HCT116 (cell line): ENCODE data around the gene PLEKHG3. TPM values are rescaled to one million over a fixed set of nuclear protein-coding genes. Genes with fewer than 3 reads are reported as not detected.
A peak's percentile ranks its signal among the peaks of the same experiment; 100 is the strongest.

Experiments
- ATAC-seq: fragments of 200-7000 bp; cut with Tn5 transposase; 2 replicates; pipeline ENCODE4 v1.9.1; 2020; ENCODE audit warnings: mild to moderate bottlenecking, moderate library complexity
- BruUV-seq: library from RNA; stranded (reverse); fragments of 400-500 nt; replicated peaks from 2 replicates; lab custom pipeline; 2021; lab: Mats Ljungman, UMichigan
- CTCF ChIA-PET: fragments of 300-600 bp; sonication (Branson Sonifier 250); formaldehyde crosslinking; loops from one replicate; lab custom pipeline; 2021; ENCODE audit warnings: antibody characterized with exemption; lab: Charles Lee
- POLR2A ChIA-PET: fragments of 300-600, 350-600 bp; sonication (Branson Sonifier 250); formaldehyde crosslinking; loops from one replicate; lab custom pipeline; 2021; ENCODE audit warnings: antibody characterized with exemption; lab: Charles Lee
- RAD21 ChIA-PET, 2 experiments: fragments of 300-600 bp; sonication (Branson Sonifier 250); formaldehyde crosslinking; loops; one replicate each; lab custom pipeline; 2023; ENCODE audit warnings: low total read pairs in 2 of 2; ENCODE audit not compliant: uncharacterized antibody in 2 of 2, unreplicated experiment in 2 of 2, low non-redundant PET in 1 of 2; lab: Charles Lee
- DNase-seq: peaks from one replicate; pipeline ENCODE4 v3.0.0-alpha.2; 2010; ENCODE audit warnings: low read depth, low spot score
- H2AFZ ChIP-seq: fragments of 200-600 bp; shearing (Covaris generic), sonication (generic); 2 replicates; pipeline ENCODE4 v1.6.1; 2017; ENCODE audit warnings: low read depth, mixed run types, mixed read lengths, antibody characterized with exemption, low read length; ENCODE audit not compliant: poor library complexity, severe bottlenecking
- H3K27ac ChIP-seq: 2 replicates; pipeline ENCODE4 v1.5.1; 2012; ENCODE audit warnings: low read depth, low read length
- H3K27me3 ChIP-seq: fragments of 200-600 bp; sonication (generic); 2 replicates; pipeline ENCODE4 v1.6.1; 2016; ENCODE audit warnings: mixed run types, low read length, mixed read lengths; ENCODE audit not compliant: insufficient read depth
- H3K36me3 ChIP-seq, 2 experiments: fragments of 200-500 bp in 1 of 2; fragments of 200-600 bp in 1 of 2; sonication (Bioruptor generic) in 1 of 2; sonication (generic) in 1 of 2; 2 replicates each; pipeline versions ENCODE4 v1.5.1 to v1.6.1; 2014 to 2016; ENCODE audit warnings: low read length in 2 of 2, inconsistent platforms in 1 of 2, mixed read lengths in 1 of 2, mixed run types in 1 of 2; ENCODE audit not compliant: insufficient read depth in 2 of 2, control insufficient read depth in 1 of 2
- H3K4me1 ChIP-seq, 2 experiments: fragments of 200-600 bp in 1 of 2; sonication (generic) in 1 of 2; 2 replicates each; pipeline versions ENCODE4 v1.5.1 to v1.6.1; 2012 to 2017; ENCODE audit warnings: low read length in 2 of 2, inconsistent platforms in 1 of 2, mild to moderate bottlenecking in 1 of 2, mixed read lengths in 1 of 2, mixed run types in 1 of 2, moderate library complexity in 1 of 2; ENCODE audit not compliant: insufficient read depth in 2 of 2, control insufficient read depth in 1 of 2
- H3K4me2 ChIP-seq: fragments of 200-600 bp; sonication (generic); 2 replicates; pipeline ENCODE4 v1.6.1; 2017; ENCODE audit warnings: mixed run types, low read length, mixed read lengths
- H3K4me3 ChIP-seq, 2 experiments: fragments of 200-600 bp in 1 of 2; sonication (generic) in 1 of 2; replicated peaks in 1 of 2; 2 replicates each; pipeline ENCODE4 v1.5.1; 2011 to 2016; ENCODE audit warnings: low read length in 2 of 2, control low read depth in 1 of 2, low read depth in 1 of 2, mild to moderate bottlenecking in 1 of 2, mixed read lengths in 1 of 2, mixed run types in 1 of 2
- H3K79me2 ChIP-seq: fragments of 200-600 bp; sonication (generic); 2 replicates; pipeline ENCODE4 v1.6.1; 2017; ENCODE audit warnings: mild to moderate bottlenecking, mixed run types, low read length, moderate library complexity, mixed read lengths; ENCODE audit not compliant: insufficient read depth
- H3K9ac ChIP-seq: fragments of 200-600 bp; sonication (generic); 2 replicates; pipeline ENCODE4 v1.6.1; 2016; ENCODE audit warnings: low read length, mixed read lengths
- H3K9me2 ChIP-seq: fragments of 200-600 bp; sonication (generic), shearing (Covaris generic); 2 replicates; pipeline ENCODE4 v1.6.1; 2017; ENCODE audit warnings: mixed run types, mild to moderate bottlenecking, moderate library complexity; ENCODE audit not compliant: insufficient read depth
- H3K9me3 ChIP-seq, 2 experiments: fragments of 200-500 bp in 1 of 2; fragments of 200-600 bp in 1 of 2; sonication (Bioruptor generic) in 1 of 2; sonication (generic) in 1 of 2; 2 replicates each; pipeline ENCODE4 v1.6.1; 2014 to 2017; ENCODE audit warnings: low read length in 2 of 2, mixed read lengths in 2 of 2, inconsistent platforms in 1 of 2, low read depth in 1 of 2, mild to moderate bottlenecking in 1 of 2, mixed run types in 1 of 2, moderate library complexity in 1 of 2; ENCODE audit not compliant: control insufficient read depth in 1 of 2, insufficient read depth in 1 of 2
- H4K20me1 ChIP-seq: fragments of 200-600 bp; sonication (generic), shearing (Covaris generic); 2 replicates; pipeline ENCODE4 v1.6.1; 2017; ENCODE audit warnings: mixed run types, mild to moderate bottlenecking, moderate library complexity; ENCODE audit not compliant: insufficient read depth
- CBX3 ChIP-seq: IDR thresholded peaks from 2 replicates; pipeline ENCODE4 v1.6.1; 2012; ENCODE audit warnings: low read depth
- CEBPB ChIP-seq: IDR thresholded peaks from 2 replicates; pipeline ENCODE4 v1.6.1; 2012; ENCODE audit warnings: low read depth
- CTCF ChIP-seq, 3 experiments: fragments of 200-600 bp in 1 of 3; sonication (generic) in 1 of 3; IDR thresholded peaks in 2 of 3; conservative IDR thresholded peaks in 1 of 3; 2 replicates each; pipeline ENCODE4 v1.5.1; 2012 to 2017; ENCODE audit warnings: low read depth in 2 of 3, low read length in 2 of 3, antibody characterized with exemption in 1 of 3, borderline replicate concordance in 1 of 3, control low read depth in 1 of 3, mild to moderate bottlenecking in 1 of 3, mixed read lengths in 1 of 3, mixed run types in 1 of 3, moderate library complexity in 1 of 3; ENCODE audit not compliant: insufficient read depth in 1 of 3
- ELF1 ChIP-seq: IDR thresholded peaks from 2 replicates; pipeline ENCODE4 v1.6.1; 2012; ENCODE audit warnings: low read depth, borderline replicate concordance
- EZH2 ChIP-seq: fragments of 200-600 bp; sonication (generic); IDR thresholded peaks from 2 replicates; pipeline ENCODE4 v1.6.1; 2017; ENCODE audit warnings: antibody characterized with exemption, mixed run types
- FOSL1 ChIP-seq: IDR thresholded peaks from 2 replicates; pipeline ENCODE4 v1.6.1; 2012; ENCODE audit warnings: low read depth
- MAX ChIP-seq: IDR thresholded peaks from 2 replicates; pipeline ENCODE4 v1.6.1; 2012
- POLR2AphosphoS5 ChIP-seq: IDR thresholded peaks from 2 replicates; pipeline ENCODE4 v1.6.1; 2011; ENCODE audit warnings: mild to moderate bottlenecking, low read depth, low read length, moderate library complexity
- RAD21 ChIP-seq: IDR thresholded peaks from 2 replicates; pipeline ENCODE4 v1.6.1; 2012; ENCODE audit warnings: low read depth, mild to moderate bottlenecking
- REST ChIP-seq: IDR thresholded peaks from 2 replicates; pipeline ENCODE4 v1.6.1; 2012; ENCODE audit warnings: low read depth
- SIN3A ChIP-seq: IDR thresholded peaks from 2 replicates; pipeline ENCODE4 v1.6.1; 2012; ENCODE audit warnings: low read depth
- SRF ChIP-seq: IDR thresholded peaks from 2 replicates; pipeline ENCODE4 v1.6.1; 2012; ENCODE audit warnings: low read depth
- TCF7L2 ChIP-seq: IDR thresholded peaks from 2 replicates; pipeline ENCODE4 v1.7.0; 2011; ENCODE audit warnings: borderline replicate concordance, inconsistent platforms; ENCODE audit not compliant: insufficient read depth, insufficient read length; ENCODE audit errors: extremely low read depth
- YY1 ChIP-seq: IDR thresholded peaks from 2 replicates; pipeline ENCODE4 v1.6.1; 2011; ENCODE audit warnings: low read length, low read depth, moderate library complexity, mild to moderate bottlenecking; ENCODE audit not compliant: insufficient replicate concordance; ENCODE audit errors: extremely low read depth
- ZBTB33 ChIP-seq: IDR thresholded peaks from 2 replicates; pipeline ENCODE4 v1.6.1; 2011; ENCODE audit warnings: mild to moderate bottlenecking, low read length, moderate library complexity; ENCODE audit not compliant: insufficient replicate concordance; ENCODE audit errors: extremely low read depth
- ZFX ChIP-seq: fragments of 450-650 bp; IDR thresholded peaks from 2 replicates; pipeline ENCODE4 v1.6.1; 2017
- intact Hi-C: fragments of 100-400 bp; cut with micrococcal nuclease; formaldehyde crosslinking; loops from 2 replicates; pipeline ENCODE4 v1.10.0; 2022
- total RNA-seq: library from RNA; stranded (reverse); gene quantifications from one replicate; pipeline ENCODE4 v1.2.1, GENCODE V29; 2021; ENCODE audit not compliant: unreplicated experiment

PLEKHG3 gene
- total RNA-seq, 1 experiment from 2014 or later, result 55.6 TPM

GRCh38 chr14:64705381-64706118 is 1.3 kb downstream of the PLEKHG3 start:
- peak overlapping the region; percentile 83 for H3K4me2 ChIP-seq
- ChIA-PET POLR2A (no interaction called here), CTCF (no interaction called here), RAD21 (interaction anchor here in 1 of 2 experiments (0.6 kb wide), 1 partner anchor 88 kb away, joined by 4 read pairs; no protein-coding TSS in a partner anchor)
- H3K9ac ChIP-seq, result peak overlapping the region; percentile 91
- 0 out of 2 replicates have a peak, but pooled peaks cover 5% of the 10 kb centered on the region for H4K20me1 ChIP-seq
- ATAC-seq (no peak), DNase-seq (no peak)
- peaks cover 61% of the 10 kb centered on the region for H3K79me2 ChIP-seq
- no peak for TF ChIP-seq MAX
- no peak for TF ChIP-seq YY1
- no peak for TF ChIP-seq FOSL1
- TF ChIP-seq ELF1, result no peak
- no peak for TF ChIP-seq POLR2AphosphoS5
- no peak for TF ChIP-seq SIN3A
- no peak for TF ChIP-seq EZH2
- no peak for TF ChIP-seq RAD21
- TF ChIP-seq ZBTB33, result no peak
- TF ChIP-seq CBX3, result no peak
- TF ChIP-seq CTCF (IDR thresholded peaks at IDR 0.05 in 2 of 3, conservative IDR thresholded peaks at IDR 0.05 in 1 of 3; ENCODE audit: borderline replicate concordance in 1 of 3, insufficient read depth in 1 of 3, low read depth in 2 of 3, low read length in 2 of 3), result no peak
- TF ChIP-seq TCF7L2, result no peak
- no peak for TF ChIP-seq REST
- no peak for TF ChIP-seq CEBPB
- no peak for TF ChIP-seq ZFX
- no peak for TF ChIP-seq SRF
- H3K9me3 ChIP-seq, result no peaks in the 10 kb centered on the region
- H2AFZ ChIP-seq, result no peak overlapping the region
- H3K4me3 ChIP-seq, result peak overlapping the region; percentile 78 to 82
- peaks cover 47 to 62% of the 10 kb centered on the region in 2 experiments for H3K4me1 ChIP-seq
- intact Hi-C loops, result loop anchor here (2.0 kb wide), 1 partner anchor 15 kb away; no protein-coding TSS in a partner anchor
- BruUV-seq, result TSS peak; percentile 44
- no peaks in the 10 kb centered on the region for H3K9me2 ChIP-seq
- H3K27me3 ChIP-seq, result no peaks in the 10 kb centered on the region
- H3K27ac ChIP-seq, result peak overlapping the region; percentile 86
- no peaks in the 10 kb centered on the region for H3K36me3 ChIP-seq
